Measurements from ENCODE around the gene JAM3. TPM values are rescaled to one million over a fixed set of nuclear protein-coding genes. Genes with fewer than 3 reads are reported as not detected.

JAM3 gene
- total RNA-seq, 2 donors from 2014 or later: 28.5 to 38.1 TPM

GRCh38 chr11:134024420-134025081 lies 44.3 kb upstream of the JAM3 start:
- DNase-seq (ENCODE audit: low spot score): no peak
- H3K27me3 ChIP-seq: no peaks in the 10 kb centered on the region
- no peak for TF ChIP-seq CTCF (IDR thresholded peaks at IDR 0.05)

GRCh38 chr11:134025082-134025429 lies 43.8 kb upstream of the JAM3 start:
- H3K27ac ChIP-seq: peak overlapping the region in 1 of 2 donors; percentile 39
- H3K4me3 ChIP-seq: no peak overlapping the region
- peaks cover 0 to 18% of the 10 kb centered on the region in 2 donors for H3K4me1 ChIP-seq
- no peaks in the 10 kb centered on the region for H3K9me3 ChIP-seq
- no peaks in the 10 kb centered on the region for H3K36me3 ChIP-seq
- no peaks in the 10 kb centered on the region for H3K27me3 ChIP-seq
- no peak for TF ChIP-seq CTCF (IDR thresholded peaks at IDR 0.05)
- no peak for DNase-seq (ENCODE audit: low spot score)

More at GRCh38 chr11:134024420-134025081, 44.3 kb upstream of the JAM3 start:
- Histone ChIP-seq H3K4me3 (no peak overlapping the region), H3K36me3 (no peaks in the 10 kb centered on the region), H3K27ac (no peak overlapping the region), H3K4me1 (peaks cover 0 to 18% of the 10 kb centered on the region in 2 donors), H3K9me3 (no peaks in the 10 kb centered on the region)

GRCh38 chr11:134026655-134027343 lies 42.1 kb upstream of the JAM3 start:
- H3K9me3 ChIP-seq: no peaks in the 10 kb centered on the region
- DNase-seq (ENCODE audit: low spot score): no peak
- no peak overlapping the region for H3K27ac ChIP-seq
- H3K4me3 ChIP-seq: no peak overlapping the region
- TF ChIP-seq CTCF (IDR thresholded peaks at IDR 0.05): no peak
- H3K27me3 ChIP-seq: no peaks in the 10 kb centered on the region
- peaks cover 0 to 18% of the 10 kb centered on the region in 2 donors for H3K4me1 ChIP-seq
- H3K36me3 ChIP-seq: no peaks in the 10 kb centered on the region

GRCh38 chr11:134027671-134028070 lies 41.2 kb upstream of the JAM3 start:
- no peak for TF ChIP-seq CTCF (IDR thresholded peaks at IDR 0.05)
- peaks cover 0 to 24% of the 10 kb centered on the region in 2 donors for H3K4me1 ChIP-seq
- no peak overlapping the region for H3K4me3 ChIP-seq
- H3K27me3 ChIP-seq: no peaks in the 10 kb centered on the region
- no peak for DNase-seq (ENCODE audit: low spot score)
- no peaks in the 10 kb centered on the region for H3K36me3 ChIP-seq
- H3K9me3 ChIP-seq: no peaks in the 10 kb centered on the region
- H3K27ac ChIP-seq: no peak overlapping the region

- H3K36me3 ChIP-seq: no peaks in the 10 kb centered on the region
- no peaks in the 10 kb centered on the region for H3K27me3 ChIP-seq
- peaks cover 0 to 32% of the 10 kb centered on the region in 2 donors for H3K4me1 ChIP-seq
- H3K9me3 ChIP-seq: no peaks in the 10 kb centered on the region
- no peak overlapping the region for H3K27ac ChIP-seq
- DNase-seq (ENCODE audit: low spot score): no peak
- H3K4me3 ChIP-seq: no peak overlapping the region
- TF ChIP-seq CTCF (IDR thresholded peaks at IDR 0.05): no peak
These were observed 40.4 kb upstream of the JAM3 start for GRCh38 chr11:134028368-134028920.
